ENCODE results near the gene ARRB1. TPM values are rescaled to one million over a fixed set of nuclear protein-coding genes. Genes with fewer than 3 reads are reported as not detected.

The ARRB1 gene
- total RNA-seq, 1 donor = 195 TPM

DNA sequence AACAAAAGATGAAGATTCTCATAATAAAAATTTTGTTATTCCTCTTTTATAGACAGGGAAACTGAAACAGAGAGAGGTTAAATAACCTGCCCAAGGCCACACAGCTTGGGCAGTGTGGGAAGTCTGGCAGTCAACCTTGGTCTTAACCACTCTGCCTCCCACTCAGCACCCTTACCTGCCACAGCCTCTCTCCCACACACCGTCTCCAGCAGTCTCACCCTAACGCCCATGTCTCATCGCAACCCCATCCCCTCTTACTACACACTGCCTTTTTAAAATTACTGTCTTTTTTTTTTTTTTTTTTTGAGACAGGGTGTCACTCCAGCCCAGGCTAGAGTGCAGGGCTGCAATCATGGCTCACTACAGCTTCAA is 25.0 kb downstream of the ARRB1 start:
- DNase-seq (ENCODE audit: low read depth in 2 of 3, low spot score in 2 of 3) = no peak

DNA sequence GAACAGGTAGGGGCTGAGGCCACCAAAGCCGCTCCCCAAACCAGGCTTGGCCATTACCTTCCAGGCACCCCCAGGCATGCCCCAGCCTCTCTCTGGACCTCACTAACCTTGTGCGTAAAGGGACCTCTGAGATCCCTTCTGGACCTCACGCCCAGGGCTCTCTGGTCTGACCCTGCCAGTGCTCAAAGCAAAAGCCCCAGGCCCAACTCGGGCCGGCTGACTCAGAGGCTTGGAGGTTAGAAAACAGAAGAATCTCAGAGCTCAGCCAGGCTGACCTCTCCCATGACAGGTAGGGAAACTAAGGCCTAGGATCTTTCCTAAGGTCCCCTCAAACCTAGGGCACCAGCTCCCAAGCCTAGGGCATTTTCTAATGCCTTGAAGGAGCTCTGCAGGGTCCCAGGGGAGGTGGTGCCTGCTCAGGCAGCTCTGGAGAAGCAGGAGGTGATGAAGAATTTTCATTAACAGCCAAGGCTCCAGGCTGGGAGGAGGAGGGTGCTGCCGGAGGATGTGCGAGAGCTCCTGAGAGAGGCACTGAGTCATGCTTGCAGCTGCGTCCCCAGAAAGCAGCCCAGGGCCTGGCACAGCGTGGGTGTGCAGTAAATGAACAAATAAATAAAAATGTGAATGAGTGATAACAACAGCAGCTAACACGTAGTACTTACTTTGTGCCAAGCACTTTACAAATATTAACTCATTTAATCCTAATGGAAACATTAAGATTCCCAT is 25.6 kb downstream of the ARRB1 start:
- no peak for DNase-seq (ENCODE audit: low read depth in 2 of 3, low spot score in 2 of 3)

DNA sequence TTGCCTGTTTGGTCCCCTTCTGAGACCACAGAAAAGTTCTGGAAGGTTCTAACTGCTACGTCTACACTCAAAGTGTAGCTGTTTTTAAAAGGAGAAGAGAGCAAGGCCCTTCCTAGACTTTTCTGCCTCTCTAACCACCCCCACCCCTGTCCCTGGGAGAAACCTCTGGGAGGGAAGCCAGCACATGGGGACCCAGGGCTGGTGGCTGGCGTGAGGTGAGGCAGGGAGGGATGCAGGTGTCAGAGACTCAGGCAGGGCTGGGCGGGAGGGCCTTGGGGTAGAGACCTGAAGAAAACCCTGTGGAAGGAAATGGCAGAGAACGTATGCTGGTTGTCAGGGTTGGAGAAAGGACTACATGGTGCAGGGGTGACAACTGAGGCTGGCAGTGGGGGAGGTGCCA is 26.7 kb downstream of the ARRB1 start:
- no peak for DNase-seq (ENCODE audit: low read depth in 2 of 3, low spot score in 2 of 3)

DNA sequence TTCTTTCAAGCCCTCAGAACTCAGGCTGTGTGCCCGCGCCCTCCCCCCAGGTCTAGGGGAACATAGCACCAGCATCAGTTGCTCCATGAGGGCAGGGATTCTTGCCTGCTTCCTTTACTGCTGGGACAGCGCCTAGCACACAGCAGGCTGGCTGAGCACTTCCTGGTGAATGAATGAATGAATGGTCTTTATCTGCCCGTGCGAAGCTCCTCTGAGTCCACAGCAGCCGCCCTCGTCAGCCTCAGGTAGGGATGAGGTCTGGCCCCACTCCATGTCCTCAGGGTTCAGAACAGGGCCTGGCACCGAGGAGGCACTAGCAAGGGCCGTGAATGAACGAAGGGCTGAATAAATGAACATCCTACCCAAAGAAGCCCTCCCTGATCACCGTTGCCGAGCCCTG is 27.3 kb downstream of the ARRB1 start:
- no peak for DNase-seq (ENCODE audit: low read depth in 2 of 3, low spot score in 2 of 3)

DNA sequence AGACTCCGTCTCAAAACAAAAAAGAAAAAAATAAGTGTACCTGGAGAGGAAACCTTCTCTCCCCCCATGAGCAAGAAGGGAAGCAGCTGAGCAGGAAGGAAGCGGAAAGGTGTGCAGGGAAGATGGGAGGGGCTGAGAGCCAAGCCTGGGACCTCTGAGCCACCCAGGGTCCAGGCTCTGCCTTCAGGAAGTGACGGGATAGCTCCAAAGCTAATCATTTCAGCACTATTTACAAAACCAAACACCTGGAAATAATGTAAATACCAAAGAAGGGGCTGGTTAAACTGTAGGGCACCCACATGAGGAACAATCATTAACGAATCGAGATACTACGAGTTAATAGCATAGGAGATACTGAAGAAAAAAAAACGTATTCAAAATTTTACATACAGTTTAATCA is 27.9 kb downstream of the ARRB1 start:
- no peak for DNase-seq (ENCODE audit: low read depth in 2 of 3, low spot score in 2 of 3)

DNA sequence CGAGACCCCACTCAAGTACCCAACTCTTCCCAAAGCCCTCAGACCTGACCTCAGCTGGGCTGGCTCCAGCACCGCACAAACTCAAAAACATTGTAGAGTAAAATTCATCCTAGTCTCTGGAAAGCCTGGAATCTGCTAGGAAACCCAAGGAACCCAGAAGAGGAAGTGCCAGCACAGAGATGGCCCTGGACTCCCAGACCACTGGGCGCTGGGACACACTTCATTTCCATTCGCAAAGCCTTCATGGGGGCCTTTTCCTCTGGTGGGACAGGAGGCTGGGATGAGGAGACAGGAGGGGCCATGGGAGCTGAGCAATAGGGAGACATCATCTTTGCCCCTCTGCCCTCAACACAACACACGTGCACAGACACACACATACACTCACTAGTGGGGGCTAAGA is 30.8 kb downstream of the ARRB1 start:
- DNase-seq (ENCODE audit: low read depth in 2 of 3, low spot score in 2 of 3) = no peak

DNA sequence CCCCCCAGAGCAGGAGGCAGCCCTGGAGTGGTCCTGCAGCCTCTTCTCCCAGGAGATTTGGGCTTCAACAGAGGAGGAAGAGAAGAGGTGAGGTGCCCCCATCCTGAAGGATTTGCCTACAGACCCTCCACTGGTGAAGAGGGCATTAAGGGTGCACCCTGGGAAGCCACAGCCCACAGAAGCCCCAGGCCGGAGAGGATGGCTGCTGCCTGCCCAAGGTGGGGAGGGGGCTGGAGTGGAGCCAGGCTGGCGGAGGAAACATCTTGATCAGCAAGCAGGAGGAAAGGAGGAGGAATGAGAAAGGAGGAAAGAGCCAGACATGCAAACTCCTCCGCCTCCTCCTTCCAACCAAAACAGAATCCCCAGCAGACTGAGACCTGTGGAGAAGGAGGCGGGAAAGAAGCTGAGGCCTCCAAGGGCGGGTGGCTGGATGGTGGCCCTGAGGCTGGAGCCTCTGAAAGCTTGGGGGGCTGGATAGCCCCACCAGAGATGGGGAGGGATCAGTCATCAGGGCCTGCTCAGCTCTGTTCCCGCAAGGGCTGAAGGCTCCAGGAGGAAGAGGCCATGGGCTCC is 31.3 kb downstream of the ARRB1 start:
- DNase-seq (ENCODE audit: low read depth in 2 of 3, low spot score in 2 of 3) = peak in 1 of 3 donors; percentile 40

DNA sequence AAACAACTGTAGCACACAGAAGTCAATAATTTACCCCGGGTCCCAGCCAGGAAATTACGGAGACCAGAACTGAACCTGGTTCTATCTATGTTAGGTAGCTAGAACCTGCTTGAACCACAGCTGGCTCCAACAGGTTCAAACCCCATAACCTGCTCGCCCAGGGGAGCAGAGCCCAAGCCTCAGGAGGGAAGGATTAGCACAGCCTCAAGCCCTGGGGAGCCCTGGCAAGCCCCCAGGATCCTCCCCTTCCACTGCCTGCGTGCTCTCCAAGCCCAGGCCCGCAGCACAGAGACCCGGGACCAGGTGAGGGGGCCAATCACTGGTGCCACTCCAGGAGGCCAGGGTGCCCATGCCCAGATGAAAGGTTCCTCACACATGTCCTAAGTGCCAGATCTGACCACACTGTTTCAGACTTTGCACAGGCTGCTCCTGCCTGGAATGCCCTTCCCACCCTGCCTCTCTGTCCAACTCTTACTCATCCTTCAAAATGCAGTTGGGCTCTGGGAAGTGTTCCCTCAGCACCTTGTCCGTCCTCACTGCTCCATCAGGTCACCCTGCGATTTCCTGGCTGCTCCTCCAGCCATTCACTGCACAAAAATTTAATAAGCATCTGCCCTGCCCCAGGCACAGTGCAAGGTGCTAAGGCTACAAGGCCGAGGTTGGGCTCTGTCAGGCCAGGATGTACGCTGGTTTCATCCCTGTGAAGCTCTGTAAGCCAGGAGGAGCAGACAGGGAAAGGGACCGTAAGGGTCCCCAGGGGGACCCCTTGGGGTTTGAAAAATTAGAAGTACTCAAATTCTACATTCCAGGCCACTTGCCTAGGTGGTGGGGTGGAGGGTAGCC is 32.2 kb downstream of the ARRB1 start:
- no peak for DNase-seq (ENCODE audit: low read depth in 2 of 3, low spot score in 2 of 3)

DNA sequence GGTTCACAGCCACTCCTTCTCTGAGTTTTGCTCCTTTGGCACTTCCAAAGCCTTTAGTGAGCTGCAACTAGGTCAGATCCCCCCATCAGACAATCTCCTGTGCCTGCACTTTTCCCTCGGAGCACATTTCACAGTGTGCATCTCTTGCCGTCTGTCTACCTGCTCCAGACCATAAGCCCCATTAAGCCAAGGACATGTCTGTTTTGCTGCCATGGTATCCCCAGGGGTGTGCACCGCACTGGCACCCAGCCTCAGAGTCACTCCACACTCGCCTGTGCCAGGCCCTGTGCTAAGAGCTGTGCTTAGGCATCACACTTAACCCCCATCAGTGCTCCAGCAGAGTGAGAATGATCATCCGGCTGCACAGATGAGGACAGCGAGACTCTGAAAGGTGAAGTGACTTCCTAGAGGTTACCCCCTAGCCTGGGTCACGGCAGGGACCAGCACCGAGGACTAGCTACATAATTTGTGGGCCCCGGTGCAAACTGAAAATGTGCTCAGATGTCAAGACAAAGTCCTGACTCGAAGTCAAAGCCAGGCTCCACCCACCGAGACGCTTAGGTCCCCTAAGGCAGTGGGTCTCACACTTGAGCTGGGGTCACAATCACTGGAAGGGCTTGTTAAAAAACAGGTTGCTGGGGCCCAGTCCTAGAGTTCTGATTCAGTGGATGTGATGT is 33.9 kb downstream of the ARRB1 start:
- no peak for DNase-seq (ENCODE audit: low read depth in 2 of 3, low spot score in 2 of 3)

DNA sequence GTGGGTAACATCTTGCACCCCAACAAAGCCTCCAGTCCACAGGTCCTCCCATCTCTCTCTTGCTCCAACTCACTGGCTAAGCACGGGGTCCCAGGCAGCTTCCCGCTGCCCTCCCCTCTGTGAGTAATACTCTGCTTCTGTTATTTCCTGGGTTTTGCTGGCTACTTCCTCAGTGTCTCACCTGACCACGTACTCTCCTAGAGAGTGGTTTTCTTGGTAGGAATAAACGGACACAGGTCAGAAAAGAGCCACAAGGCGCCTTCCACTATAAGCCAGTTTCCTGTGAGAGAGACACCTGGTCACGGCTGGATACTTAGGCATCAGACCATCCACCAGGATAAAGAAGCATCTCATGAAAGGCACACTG is 36.0 kb downstream of the ARRB1 start:
- DNase-seq (ENCODE audit: low read depth in 2 of 3, low spot score in 2 of 3) = no peak

DNA sequence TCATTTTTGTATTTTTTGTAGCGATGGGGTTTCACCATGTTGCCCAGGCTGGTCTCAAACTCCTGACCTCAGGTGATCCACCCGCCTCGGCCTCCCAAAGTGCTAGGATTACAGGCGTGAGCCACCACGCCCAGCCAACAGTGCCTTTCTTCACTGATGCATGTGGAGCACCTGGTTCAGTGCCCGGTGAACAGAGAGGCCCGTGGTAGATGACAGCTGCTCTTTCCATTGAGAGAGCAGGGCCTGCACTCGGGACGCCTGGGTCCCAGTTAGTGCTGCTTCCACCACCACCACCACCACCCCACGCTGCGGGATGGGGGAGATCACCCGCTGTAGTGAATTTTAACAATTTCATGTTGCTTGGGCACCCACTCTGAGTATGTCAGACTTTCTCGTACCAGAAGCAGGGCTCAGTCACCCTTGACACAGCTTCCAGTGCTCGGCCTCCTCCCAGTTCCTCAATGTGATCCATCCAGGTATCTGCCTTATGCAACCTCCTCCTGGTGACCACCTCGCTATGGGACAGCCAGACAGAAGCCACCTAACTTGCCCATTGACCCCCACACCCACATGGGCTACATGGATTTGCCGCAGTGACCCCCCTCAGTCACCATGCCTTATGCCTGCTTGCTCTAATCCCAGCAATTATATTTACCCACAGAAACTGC is 36.6 kb downstream of the ARRB1 start:
- no peak for DNase-seq (ENCODE audit: low read depth in 2 of 3, low spot score in 2 of 3)

DNA sequence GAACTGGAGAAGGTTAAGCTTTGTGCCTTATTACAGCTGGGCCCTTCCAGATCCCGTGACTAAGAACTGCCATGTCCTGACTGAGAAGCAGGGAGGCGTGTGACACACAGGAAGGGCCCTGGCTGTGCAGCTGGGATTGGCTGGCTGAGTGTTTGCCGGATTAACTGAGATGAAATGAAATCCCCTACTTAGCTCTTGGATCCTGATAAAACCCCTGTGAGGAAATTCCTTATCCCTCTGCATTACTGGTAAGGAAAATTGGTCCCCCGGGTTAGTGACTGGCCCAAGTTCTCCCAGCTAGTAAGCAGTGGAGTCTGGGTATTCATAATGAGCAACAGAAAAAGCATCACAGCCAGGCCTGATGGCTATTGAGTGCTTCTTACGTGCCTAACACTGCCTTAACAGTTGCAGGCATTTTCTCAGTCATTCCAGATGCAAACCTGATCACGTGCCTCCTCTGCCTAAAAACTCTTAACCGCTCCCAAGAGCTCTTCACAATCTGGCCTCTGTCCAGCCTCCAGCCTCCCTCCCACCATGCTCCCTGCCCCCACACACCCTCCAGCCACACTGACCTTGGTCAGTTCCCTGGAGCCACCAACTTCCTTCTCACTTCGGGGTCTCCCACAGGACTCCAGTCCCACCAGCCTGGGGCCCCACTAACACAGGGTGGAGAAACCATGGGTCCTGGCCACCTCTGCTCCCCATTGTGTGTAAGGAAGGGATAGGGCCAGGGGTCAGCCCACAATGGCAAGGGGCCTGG is 37.8 kb downstream of the ARRB1 start:
- DNase-seq (ENCODE audit: low read depth in 2 of 3, low spot score in 2 of 3) = no peak

DNA sequence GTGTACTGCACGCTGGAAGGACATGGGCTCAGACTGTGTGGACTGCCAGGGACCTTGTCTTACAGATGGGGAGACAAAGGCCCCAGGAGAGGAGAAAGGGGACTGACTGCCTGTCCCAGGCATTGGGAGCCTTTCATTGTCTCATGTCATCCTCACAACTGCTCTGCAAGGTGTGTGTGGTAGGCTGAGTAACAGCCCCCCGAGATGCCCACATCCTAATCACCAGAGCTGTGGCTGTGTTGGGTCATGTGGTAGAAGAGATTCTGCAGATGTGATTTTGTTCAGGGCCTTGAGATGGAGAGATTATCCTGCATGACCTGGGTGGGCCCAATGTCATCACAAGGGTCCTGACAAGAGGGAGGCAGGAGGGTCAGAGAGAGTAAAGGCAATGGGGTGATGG is 39.1 kb downstream of the ARRB1 start:
- DNase-seq (ENCODE audit: low read depth in 2 of 3, low spot score in 2 of 3) = no peak

DNA sequence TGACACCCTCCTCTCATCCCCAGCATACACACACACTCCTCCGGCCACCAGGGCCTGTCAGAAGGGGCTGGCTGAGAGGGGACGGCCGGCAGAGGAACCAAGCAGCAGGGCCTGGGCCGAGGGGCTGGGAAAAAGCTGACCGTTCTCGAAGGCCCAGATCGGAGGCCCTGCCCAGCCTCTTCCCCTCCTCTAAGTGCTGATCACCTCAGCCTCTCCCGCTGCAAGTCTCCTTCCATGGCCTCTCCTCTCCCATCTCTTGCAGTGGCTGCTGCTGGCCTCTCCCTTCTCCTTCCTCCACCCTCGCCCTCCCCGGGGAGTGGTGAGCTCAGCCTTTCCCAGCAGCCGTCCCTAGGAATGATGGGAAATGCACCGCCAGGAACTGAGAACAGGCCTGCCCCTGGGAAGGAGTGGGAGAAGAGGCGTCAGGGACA is 39.6 kb downstream of the ARRB1 start:
- no peak for DNase-seq (ENCODE audit: low read depth in 2 of 3, low spot score in 2 of 3)

DNA sequence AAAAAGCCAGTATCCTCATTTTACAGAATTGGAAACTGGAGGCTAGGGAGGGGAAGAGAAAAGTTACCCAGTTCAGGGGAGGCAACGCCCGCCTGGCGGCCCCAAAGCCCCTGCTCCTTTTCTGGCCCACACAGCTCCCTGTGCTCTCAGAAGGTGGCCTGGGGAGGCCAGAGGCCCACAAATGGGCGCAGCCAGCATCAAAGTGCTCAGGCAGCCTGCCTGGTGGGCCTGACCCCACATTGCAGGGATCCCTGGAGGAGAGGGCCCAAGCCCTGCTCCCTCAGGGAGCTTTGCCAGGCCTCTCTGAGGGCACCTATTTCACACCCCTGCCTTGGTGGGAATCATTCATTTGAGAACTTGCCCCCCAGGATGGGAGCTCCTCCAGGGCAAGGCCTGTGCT is 42.5 kb downstream of the ARRB1 start:
- DNase-seq (ENCODE audit: low read depth in 2 of 3, low spot score in 2 of 3) = no peak

DNA sequence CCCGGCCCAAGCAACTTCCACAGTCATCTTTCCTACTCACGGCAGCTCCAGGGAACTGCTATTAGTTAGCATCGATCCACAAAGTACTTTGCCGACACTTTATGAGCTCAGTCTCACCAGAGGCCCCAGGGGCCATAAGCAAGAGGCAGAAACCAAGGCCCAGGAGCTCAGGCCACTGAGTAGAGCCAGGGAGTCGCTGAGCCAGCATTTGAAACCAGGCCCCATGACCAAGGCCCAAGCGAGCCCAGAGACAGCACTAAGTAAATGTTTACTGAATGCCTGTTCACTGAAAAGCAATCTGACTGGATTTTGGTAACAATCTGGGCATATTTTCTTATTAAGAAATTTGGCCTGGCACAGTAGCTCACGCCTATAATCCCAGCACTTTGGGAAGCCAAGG is 43.3 kb downstream of the ARRB1 start:
- DNase-seq (ENCODE audit: low read depth in 2 of 3, low spot score in 2 of 3) = no peak

DNA sequence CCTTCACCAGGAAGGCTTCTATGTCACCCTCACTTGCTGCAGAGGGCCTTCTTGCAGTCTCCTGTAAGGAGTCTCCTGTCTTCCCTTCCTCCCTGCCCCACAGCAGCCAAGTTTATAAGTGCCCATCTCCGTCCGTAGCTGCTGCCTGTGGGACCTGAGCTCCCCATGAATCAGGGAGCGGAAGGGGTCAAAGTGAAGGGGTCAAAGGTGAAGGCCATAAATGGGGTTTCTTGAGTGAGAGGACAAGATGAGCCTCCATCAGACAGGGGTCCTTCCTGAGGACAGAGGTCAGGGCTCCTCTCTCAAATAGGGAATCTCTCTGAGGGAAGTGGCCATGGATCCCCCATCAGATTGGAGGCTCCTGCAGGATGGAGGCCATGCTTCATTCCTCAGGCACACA is 44.4 kb downstream of the ARRB1 start:
- DNase-seq (ENCODE audit: low read depth in 2 of 3, low spot score in 2 of 3) = no peak

DNA sequence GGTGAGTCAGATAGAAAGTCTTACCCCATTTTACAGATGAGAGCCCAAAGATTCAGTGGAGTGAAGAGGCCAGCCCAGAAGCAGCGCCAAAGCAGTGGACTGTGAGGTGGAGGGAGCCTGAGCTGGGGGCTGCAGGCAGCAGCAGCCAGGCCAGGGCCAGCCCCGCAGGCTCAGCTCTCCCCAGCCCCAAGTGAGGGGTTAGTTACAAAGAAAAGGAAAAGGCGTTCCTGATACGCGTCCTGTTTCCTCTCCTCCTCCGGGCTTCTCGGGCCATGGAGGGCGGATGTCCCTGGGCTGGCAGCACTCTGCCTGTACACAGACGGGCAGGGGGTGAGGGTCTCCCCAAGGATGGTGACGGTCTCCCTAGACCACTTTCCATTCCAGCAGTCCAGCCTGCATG is 44.9 kb downstream of the ARRB1 start:
- DNase-seq (ENCODE audit: low read depth in 2 of 3, low spot score in 2 of 3) = no peak

DNA sequence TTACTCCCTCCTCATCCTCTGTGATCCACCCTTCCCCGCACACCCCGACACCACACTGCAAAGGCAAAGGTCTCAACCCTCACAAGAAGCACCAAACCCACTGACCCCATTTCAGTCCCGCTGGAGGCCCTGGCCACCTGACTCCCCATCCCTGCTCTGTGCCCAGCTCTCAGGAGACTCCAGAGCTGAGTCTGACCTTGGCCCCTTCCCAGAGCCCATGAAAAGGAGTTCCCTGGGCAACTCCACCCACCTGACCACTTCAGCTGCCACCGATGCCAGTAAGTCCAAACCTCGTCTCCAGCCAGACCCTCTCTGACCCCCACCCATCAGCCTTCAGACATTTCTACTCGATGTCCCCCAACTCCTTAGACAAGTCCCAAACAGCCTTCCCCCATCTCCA is 45.5 kb downstream of the ARRB1 start:
- DNase-seq (ENCODE audit: low read depth in 2 of 3, low spot score in 2 of 3) = no peak

DNA sequence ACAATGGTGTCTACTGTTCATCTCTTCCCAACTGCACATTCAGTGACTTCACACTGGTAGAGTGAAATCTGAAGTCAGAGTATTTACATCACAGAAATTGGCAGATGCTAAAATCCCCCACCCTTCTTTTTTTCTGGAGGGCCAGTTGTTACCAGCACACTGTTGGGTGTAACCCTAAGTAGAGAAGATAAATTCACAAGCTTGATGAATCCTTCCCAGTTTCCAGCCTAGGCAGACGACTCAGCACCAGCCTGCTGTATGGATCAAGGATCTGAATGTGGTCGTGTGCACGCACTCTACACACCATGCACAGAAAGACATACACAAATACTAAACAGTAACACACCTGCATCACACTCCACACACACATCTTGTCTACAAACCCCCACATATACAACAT is 46.0 kb downstream of the ARRB1 start:
- no peak for DNase-seq (ENCODE audit: low read depth in 2 of 3, low spot score in 2 of 3)
